Hematopoietic multipotent progenitor cell treated with erythropoietin and hydrocortisone succinate and interleukin-3 and kit ligand, for 8 days (in vitro differentiated cells): ENCODE data around the gene NEK9.
"Not testable (repeated sequence)": the region's sequence is repeated elsewhere in the genome, so short reads cannot be mapped to it uniquely, and the experiment has no call there.

Experiments used
- DNase-seq: peaks from one replicate; pipeline ENCODE4 v3.0.0-alpha.2; 2015

NEK9 gene

DNA sequence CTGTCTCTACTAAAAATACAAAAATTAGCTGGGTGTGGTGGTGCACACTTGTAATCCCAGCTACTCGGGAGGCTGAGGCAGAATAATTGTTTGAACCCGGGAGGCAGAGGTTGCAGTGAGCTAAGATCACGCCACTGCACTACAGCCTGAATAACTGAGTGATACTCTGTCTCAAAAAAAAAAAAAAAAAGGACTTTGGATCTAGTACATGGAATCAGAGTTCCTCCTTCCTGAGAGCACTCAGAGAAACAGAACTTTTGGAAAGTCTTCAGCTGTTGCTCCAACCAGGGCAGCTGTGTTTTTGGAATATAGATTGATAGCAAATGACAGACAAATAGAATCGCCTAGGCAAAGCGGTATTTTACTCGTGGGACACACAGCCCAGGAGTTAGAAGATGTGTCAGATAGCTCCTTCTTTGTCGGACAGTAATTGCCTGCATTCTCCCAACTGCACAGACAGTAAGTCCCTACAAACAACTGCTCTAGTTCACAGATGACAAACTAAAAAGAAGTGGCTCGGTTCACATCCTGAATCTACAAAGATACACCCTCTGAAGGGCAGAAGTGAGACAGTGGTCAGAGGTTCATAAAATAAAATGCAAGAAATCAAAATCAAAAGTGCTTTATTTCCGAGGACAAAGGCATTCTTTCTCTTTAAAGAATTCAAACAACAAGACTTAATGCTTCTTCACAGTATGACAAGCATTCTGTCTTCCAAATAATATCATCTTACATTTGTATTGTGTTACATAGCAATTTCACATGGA, 17.1 kb upstream of the NEK9 start:
- no peak for DNase-seq

DNA sequence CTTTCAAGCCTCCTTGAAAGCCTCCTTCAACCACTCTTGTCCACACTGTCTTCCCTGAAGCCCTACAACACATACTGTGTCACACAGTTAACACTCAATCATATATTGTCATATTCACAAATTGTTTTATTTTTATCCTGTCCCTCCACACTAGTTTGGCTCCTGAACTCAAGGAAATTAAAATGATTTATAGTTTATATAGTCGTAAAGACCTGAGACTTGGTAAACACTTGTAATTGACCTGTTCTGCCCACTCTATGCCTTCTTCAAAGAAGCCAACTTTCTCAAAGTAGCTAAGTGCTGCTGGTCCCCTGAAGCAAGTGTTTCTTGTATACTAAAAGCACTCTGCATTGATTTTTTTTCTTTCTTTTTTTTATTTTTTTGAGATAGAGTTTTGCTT, 15.6 kb upstream of the NEK9 start:
- DNase-seq, result no peak

DNA sequence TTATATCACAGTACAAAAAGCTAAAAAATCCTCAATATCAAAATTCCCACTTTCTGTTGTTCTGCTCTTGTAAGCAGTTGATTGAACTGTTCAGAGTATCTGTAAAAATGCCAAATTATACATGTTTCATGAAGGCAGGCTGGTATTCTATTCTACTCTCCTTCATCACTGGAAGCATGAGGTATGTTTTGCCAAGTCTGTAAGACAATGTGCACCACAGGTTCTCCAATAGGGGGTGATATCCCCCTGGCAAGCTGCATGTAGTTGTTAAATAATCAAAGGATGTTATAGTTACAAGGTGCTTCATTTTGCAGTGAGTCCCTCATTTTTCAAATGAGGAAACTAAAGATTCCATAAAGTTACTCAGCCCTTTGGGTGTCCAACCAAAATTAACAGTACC, 15.1 kb upstream of the NEK9 start:
- DNase-seq, result peak; percentile 55

DNA sequence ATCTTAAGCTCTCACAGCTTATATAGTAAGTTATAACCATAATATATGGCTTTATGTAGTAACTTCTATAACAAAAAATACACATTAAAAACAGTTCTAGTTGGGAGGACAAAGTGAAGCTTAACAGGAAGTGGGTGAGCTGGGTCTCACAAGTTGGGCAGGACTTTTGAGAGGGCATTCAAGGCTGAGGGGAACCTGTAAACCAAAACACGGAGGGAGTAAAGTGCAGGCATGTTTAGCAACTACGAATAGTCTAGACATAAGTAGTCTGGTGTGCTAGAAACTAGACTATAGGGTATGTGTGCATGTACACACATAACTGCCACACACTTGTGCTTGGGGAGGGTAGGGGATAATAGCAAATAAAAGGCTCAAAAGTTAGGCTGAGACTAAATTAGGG, 14.2 kb upstream of the NEK9 start:
- no peak for DNase-seq

DNA sequence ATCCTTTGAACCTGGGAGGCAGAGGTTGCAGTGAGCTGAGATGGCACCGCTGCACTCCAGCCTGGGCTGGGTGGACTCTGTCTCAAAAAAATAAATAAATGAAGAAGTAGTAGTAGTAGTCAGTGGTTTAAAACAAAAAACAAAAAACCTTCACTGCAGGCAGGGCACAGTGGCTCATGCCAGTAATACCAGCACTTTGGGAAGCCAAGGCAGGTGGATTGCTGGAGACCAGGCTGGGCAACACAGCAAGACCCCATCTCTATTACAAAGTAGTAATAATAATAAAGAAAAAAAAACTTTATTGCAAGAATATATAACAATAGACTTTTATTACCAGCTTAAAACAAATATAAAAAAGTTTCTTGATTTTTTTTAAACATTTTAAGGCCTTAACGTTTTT, 13.8 kb upstream of the NEK9 start:
- DNase-seq, result no peak

DNA sequence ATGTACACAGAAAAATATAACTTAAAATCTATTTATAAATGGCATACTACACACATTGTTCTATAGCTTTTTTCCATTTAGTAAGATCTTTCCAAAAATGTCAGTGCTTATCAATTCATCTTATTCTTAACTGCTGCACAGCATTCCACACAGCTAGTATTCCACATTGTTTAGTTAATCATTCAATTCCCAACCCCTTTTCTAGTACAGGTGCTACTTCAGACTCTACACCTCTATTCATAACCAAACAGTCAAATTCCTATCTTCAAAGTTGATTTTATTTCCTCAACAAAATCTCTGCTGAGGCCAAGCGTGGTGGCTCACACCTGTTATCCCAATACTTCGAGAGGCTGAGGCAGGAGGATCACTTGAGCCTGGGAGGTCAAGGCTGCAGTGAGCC, 12.3 kb upstream of the NEK9 start:
- DNase-seq, result no peak

DNA sequence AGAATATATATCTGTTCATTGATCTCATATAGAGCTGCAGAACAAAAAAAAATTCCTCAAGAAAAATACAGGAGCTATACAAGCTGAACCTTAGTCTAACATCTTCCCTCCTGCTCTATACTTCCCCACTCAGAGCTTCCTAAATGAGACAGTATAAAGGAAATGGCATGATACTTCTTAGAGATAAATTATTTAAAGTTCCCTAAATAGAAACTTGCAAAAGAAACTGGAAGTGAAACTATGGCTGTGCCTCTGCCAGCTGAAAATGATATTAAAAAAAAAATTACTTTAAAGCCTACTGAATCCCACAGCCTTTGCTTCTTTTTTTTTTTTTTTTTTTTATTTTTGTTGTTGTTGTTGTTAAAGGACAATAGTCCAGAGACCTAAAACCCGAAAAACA, 11.6 kb upstream of the NEK9 start:
- DNase-seq, result no peak

DNA sequence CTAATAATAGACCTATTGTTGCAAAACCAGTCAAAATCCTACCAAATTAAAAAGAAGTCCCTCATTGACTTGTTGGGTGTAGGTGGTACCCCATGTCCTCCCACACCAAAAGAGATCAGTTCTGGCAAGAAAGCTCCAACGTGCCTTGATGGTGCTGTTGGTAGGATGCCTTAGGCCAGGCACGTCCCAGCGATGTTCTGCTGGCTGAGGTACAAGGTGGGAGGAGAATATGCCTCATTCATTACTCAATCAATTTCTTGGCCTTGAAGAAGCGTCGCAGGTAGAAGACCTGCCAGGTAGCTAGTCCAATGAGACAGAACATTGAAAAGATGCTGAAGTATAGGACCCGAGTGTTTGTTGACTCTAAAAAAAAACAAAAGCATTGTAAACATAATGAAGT, 7.8 kb upstream of the NEK9 start:
- no peak for DNase-seq

DNA sequence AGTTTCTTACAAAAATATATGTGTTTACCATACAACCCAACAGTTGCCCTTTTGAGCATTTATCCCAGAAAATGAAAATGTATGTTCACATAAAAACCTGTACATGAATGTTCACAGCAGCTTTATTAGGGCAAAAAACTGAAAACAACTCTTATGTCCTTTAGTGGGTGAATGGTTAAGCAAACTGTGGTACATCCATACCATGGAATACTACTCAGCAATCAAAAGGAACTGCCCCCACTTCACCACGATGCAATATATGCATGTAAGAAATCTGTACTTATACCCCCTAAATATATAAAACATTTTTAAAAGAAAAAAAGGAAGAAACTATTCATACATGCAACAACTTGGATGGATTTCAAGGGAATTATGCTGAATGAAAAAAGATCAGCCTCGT, 6.7 kb upstream of the NEK9 start:
- no peak for DNase-seq

DNA sequence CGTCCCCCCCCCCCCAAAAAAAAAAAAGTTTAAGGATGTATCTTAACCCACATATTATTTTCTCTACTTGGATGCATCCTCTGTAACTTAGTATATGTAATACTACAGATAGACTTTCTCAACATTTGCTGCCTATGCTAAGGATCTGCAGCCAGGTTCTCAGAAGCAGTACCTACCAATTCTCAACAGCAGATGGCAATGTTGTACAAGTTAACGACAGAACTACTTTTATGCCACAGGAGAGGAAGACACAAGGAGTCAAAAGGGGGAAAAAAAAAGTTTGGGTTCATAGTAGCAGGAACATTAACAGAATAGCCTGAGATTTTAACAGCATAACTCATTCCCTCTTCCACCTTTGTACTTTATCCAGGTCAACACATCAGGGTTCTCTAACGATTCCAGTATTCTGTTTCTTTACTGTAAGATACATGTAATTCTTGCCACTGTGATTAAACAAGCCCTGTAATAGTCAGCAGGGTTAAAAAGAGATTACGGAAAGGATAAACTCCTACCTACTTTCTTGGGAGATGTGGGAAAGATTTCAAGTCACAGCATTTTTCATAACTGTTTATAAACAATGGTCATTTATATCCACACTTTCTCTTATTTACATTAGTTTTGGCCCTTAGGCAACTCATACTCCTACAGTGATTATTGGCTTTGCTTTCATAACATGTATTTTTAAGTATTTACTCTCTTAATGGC, 5.7 kb upstream of the NEK9 start:
- peak; percentile 85 for DNase-seq

DNA sequence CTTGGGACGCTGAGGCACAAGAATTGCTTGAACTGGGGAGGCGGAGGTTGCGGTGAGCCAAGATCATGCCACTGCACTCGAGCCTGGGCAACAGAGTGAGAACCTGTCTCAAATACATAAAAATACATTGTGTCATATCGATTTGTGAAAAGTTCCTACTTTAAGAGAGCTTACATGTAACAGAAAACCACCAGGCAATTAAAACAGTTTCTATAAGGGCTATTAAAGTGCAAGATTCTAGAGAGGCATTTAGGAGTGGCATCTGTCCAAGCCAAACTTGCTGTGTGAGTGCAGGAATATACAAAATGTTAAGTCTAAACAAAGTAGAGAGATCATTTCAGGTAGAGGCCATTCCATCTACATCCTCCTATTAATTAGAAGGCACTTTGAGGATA, 1.7 kb upstream of the NEK9 start:
- no peak for DNase-seq

DNA sequence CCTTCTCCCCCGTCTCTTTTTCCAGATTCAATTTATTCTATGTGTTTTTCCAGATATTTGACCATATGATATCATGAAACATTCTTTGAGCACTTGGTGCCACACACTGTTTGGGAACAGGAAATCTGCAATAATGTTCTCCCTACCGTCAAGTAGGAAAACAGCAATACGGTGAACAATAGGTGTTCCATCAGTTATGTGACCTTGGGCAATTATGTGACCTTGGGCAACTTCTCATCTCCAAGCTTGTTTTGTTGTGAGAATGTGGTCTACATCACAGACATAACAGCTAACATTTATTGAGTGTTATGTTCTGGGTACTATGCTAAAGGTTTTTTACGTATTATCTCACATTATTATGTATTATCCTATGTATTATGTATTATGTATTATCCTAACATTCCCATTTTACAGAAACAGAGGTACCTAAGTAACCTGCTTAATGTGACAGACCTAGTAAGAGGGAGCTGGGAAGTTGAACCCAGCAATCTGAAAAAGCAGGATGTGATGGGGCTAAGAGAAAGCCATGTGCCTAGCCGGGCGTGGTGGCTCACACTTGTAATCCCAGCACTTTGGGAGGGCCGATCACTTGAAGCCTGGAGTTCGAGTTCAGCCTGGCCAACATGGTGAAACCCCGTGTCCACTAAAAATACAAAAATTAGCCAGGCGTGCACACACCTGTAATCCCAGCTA, 1.2 kb upstream of the NEK9 start:
- DNase-seq, result no peak

DNA sequence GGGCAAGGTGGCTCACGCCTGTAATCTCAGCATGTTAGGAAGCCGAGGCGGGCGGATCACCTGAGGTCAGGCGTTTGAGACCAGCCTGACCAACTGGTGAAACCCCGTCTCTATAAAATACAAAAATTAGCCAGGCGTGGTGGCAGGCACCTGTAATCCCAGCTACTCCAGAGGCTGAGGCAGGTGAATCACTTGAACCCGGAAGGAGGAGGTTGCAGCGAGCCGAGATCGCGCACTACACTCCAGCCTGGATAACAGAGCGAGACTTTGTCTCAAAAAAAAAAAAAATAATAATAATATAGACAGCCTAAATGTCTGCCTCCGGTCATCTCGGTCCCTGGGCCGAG, 599 bp upstream of the NEK9 start:
- DNase-seq, result not testable (repeated sequence)

DNA sequence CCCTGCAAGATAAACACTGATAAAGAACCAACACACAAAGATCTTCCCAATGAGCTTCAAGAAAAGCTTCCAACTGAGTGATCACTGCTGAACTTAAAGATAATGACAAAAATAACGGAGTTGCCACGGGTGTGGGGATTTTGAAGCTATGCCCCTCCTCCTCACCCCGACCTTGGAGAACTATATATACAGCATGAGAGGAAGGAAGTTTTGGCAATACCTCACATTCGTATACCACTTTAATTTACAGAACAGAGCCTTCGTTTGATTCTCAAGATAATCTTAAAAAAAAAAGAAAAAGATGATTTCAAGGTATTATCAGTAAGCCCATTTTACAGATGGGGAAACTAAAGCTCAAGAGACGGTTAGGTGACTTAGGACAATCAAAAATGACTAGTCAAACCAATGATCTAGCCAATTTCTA, 715 bp downstream of the NEK9 start:
- DNase-seq, result peak; percentile 57

DNA sequence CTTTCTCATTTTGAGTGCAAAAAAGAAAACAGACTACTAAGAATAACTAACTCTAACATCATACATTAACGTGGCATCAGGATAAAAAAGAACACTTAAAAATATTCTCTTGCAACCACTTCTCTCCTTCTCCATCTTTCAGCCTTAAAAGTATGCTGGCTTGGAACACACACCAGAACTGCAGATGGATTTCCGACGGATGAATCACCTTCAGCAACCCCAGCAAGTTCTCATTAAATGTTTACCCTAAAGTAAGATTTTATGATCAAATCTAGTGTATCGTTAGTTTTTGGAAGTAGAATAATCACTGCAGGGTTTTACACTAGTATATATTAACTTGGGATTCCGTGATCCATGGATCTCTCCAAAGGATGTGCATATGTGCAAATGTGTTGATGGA, 1.2 kb downstream of the NEK9 start:
- DNase-seq, result no peak

DNA sequence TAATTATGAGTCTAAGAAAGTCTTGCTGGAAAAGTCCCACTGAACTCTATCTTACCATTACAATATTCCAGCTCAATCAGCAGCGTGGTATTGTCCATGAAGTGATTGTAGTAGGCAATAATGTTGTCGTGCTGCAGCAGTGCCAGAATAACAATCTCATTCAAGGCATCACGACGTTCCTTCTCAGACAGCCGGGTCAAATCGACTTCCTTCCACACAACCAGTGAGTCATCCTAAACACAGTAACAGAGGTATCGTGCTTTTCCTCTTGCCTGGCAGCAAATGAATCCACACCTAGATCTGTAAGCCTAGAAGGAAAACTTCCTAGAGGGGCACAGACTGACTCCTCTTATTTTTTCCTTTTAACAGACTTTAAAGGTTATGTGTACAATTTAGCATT, 2.9 kb downstream of the NEK9 start:
- peak; percentile 65 for DNase-seq

DNA sequence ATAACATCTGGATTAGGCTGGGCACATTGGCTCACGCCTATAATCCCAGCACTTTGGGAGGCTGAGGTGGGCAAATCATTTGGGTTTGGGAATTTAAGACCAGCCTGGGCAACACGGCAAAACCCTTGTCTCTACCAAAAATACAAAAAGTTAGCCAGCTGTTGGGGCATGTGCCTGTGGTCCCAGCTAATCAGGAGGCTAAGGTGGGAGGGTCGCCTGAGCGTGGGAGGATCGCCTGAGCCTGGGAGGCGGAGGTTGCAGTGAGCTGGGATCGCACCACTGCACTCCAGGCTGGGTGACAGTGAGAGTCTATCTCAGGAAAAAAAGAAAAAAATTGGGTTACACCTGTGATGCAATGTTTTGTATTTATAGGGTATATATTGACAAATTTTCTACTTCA, 5.3 kb downstream of the NEK9 start:
- no peak for DNase-seq

DNA sequence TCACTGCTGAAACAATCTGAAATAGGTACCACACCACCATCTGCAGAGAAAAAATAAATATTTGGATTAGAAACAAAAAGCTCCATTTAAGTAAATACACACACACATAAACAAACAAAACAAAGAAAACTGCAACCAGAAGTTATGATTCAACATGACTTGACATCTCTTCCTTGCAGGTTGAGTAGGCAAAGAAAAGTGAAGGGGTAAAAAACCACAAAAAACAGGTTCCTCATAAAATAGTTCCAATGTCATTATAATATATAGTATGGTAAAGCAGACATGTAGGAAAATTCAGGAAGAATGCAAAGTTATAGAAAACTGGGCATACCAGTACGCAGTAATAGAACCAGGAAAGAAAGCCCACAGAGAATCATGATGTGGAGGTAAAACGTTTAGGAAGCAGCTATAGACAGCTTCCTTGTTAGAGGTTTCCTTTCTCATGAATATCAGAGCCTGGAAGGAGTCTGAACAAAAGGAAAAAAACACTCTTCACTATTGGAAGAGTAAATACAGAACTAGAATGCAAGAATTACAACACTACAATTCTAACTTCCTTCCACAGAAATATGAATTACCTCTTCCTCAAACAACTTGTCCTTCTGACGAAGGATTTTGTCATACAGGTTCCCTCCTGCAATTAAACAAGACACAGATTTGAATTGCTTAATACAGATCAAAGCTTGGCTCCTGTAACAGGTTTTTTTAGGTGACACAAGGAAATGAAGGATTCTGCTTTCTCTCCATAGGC, 6.1 kb downstream of the NEK9 start:
- DNase-seq, result no peak

DNA sequence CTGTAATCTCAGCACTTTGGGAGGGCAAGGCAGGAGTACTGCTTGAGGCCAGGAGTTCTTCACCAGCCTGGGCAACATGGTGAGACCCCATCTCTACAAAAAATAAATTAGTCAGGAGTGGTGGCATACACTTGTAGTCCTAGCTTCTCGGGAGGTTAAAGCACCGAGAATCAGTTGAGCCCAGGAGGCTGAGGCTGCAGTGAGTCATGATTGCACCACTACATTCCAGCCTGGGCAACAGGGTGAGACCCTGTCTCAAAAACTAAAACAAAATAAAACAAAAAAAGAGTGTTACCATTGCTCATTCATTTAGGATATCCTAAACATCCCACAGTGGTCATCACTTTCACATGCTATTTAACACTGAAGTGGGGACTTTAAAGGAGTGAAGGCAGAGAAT, 7.8 kb downstream of the NEK9 start:
- no peak for DNase-seq

DNA sequence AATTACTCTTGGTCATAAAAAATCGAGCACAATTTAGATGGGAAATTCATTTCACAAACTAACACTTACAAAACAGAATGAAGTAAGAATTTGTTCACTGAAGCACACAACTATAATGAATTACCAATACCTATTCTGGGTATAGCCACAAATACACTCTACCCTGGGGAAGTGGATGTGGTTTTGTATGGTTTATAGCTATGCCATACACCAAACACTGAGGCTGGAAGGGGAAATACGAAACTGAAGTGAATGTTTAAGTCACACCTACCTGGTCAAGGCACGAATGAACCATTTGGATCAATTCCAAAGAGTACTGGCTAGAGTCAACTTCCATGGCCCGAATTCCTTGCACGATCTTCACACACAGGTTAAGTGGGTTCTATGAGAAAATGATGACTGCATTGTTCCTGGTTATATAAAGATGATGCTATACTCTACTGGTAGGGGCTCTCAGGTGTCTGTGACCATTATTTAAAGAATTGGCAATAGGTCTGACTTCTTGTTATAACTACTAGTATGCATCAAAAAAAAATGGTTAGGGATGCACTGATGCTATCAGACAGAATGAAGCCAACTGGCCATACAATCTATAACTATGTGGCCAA, 12.8 kb downstream of the NEK9 start:
- DNase-seq, result no peak

DNA sequence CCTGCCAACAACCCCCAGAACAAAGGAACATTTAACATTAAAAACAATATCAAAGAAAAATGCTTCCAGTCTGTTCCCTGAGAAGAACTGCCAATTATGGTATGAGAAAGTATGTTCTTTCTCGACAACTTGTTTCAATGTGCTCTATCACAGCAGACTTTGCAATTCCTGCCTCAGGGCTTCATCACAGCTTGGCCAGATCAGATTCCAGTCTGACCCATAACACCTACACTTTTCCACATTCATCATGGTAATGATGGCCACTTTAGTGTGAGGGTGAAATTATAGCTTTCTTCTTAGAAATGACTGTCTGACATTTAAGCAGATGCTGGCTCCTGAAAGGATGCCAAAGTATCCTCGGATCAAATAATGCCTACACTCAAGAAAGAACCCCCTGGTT, 17.0 kb downstream of the NEK9 start:
- no peak for DNase-seq

DNA sequence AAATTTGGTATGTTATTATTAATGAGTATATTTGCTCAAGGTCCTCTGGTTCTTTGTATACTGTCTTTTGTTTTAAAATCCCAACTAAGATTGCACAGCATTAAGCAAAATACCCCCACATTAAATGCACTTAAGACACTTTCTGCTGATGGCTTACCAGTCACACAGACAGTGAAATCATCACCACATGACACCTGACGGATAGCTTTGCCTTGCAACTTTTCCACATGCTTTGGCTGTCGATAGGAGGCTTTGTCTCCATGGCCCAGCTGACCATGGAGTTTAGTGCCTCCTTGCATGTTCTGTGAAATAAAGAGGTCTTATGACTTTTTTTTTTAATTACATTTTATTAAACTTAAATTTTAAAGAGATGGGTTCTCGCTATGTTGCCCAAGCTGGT, 19.7 kb downstream of the NEK9 start:
- no peak for DNase-seq

DNA sequence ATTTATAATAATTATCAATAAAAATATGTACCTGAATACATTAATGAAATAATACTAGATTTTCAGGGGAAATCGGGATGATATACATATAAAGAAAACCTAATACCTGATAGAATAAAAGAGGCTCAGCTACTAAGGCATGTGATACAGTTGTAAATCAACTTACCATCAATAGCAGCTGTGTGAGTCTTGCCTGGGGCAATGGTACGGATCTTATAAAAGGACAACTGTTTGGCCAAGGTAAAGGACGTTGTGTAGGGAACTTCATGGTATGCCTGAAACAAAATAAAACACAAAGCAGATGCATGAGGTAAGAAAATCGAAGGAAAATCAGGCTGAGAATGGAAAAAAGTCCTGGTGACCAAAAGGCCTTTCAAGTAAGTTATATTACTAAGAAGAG, 25.4 kb downstream of the NEK9 start:
- no peak for DNase-seq
